SK-N-SH (cell line): ENCODE measurements around the gene LILRB4. TPM values are rescaled to one million over a fixed set of nuclear protein-coding genes. Genes with fewer than 3 reads are reported as not detected.

ENCODE experiments used
- CTCF ChIA-PET: fragments of 300-600, 350-600 bp; formaldehyde crosslinking; extraction: SDS; loops from one replicate; lab custom pipeline; 2021; lab: Yijun Ruan, JAX
- POLR2A ChIA-PET: fragments of 350-600 bp; sonication (Branson Sonifier 250); formaldehyde crosslinking; extraction: SDS; loops from one replicate; lab custom pipeline; 2020; ENCODE audit warnings: antibody characterized with exemption, inconsistent platforms; lab: Yijun Ruan, JAX
- DNase-seq: peaks from one replicate; pipeline ENCODE4 v3.0.0; 2012
- H2AFZ ChIP-seq: fragments of 200-600 bp; sonication (generic); 2 replicates; pipeline ENCODE4 v1.8.1; 2016; ENCODE audit warnings: antibody characterized with exemption, mild to moderate bottlenecking, low read depth
- H3F3A ChIP-seq: fragments of 200-600 bp; sonication (generic); replicated peaks from 2 replicates; pipeline ENCODE3; 2016; ENCODE audit warnings: antibody characterized with exemption, mild to moderate bottlenecking; ENCODE audit not compliant: insufficient read depth
- H3K27ac ChIP-seq, 2 experiments: fragments of 200-500 bp in 1 of 2; fragments of 200-600 bp in 1 of 2; sonication (Bioruptor generic) in 1 of 2; sonication (generic), shearing (Covaris generic) in 1 of 2; 2 replicates each; pipeline versions ENCODE4 v1.5.1 to v1.6.1; 2014 to 2016; ENCODE audit warnings: low read depth in 2 of 2, inconsistent platforms in 1 of 2, low read length in 1 of 2, mild to moderate bottlenecking in 1 of 2, mixed read lengths in 1 of 2
- H3K27me3 ChIP-seq: fragments of 200-600 bp; sonication (generic), shearing (Covaris generic); 2 replicates; pipeline ENCODE4 v1.6.1; 2016; ENCODE audit warnings: mixed run types; ENCODE audit not compliant: insufficient read depth
- H3K36me3 ChIP-seq, 2 experiments: fragments of 200-500 bp in 1 of 2; fragments of 200-600 bp in 1 of 2; sonication (Bioruptor generic) in 1 of 2; sonication (generic) in 1 of 2; replicated peaks in 1 of 2; 2 replicates each; pipeline versions ENCODE3 to v1.5.1; 2014 to 2016; ENCODE audit warnings: low read length in 1 of 2, mild to moderate bottlenecking in 1 of 2; ENCODE audit not compliant: insufficient read depth in 2 of 2, control insufficient read depth in 1 of 2
- H3K4me1 ChIP-seq, 2 experiments: fragments of 200-500 bp in 1 of 2; fragments of 200-600 bp in 1 of 2; sonication (Bioruptor generic) in 1 of 2; sonication (generic), shearing (Covaris generic) in 1 of 2; 2 replicates each; pipeline versions ENCODE4 v1.5.1 to v1.6.1; 2014 to 2016; ENCODE audit warnings: low read depth in 1 of 2, low read length in 1 of 2, mixed run types in 1 of 2; ENCODE audit not compliant: insufficient read depth in 2 of 2, control insufficient read depth in 1 of 2
- H3K4me2 ChIP-seq: fragments of 200-600 bp; sonication (generic), shearing (Covaris generic); 2 replicates; pipeline ENCODE4 v1.6.1; 2017; ENCODE audit warnings: mixed run types
- H3K4me3 ChIP-seq, 2 experiments: fragments of 200-500 bp in 1 of 2; fragments of 200-600 bp in 1 of 2; sonication (Bioruptor generic) in 1 of 2; sonication (generic), shearing (Covaris generic) in 1 of 2; 2 replicates each; pipeline versions ENCODE4 v1.5.1 to v1.8.1; 2014 to 2016; ENCODE audit warnings: low read depth in 2 of 2, inconsistent platforms in 1 of 2, low read length in 1 of 2, mild to moderate bottlenecking in 1 of 2, mixed read lengths in 1 of 2, moderate library complexity in 1 of 2
- H3K79me2 ChIP-seq: fragments of 200-600 bp; sonication (generic); 2 replicates; pipeline ENCODE4 v1.8.1; 2017; ENCODE audit warnings: mild to moderate bottlenecking; ENCODE audit not compliant: insufficient read depth
- H3K9ac ChIP-seq: fragments of 200-600 bp; sonication (generic); 2 replicates; pipeline ENCODE4 v1.6.1; 2017; ENCODE audit warnings: mixed run types
- H3K9me2 ChIP-seq: fragments of 200-600 bp; sonication (generic); 2 replicates; pipeline ENCODE4 v1.6.1; 2017; ENCODE audit warnings: mixed run types
- H3K9me3 ChIP-seq: fragments of 200-600 bp; sonication (generic); 2 replicates; pipeline ENCODE4 v1.6.1; 2017; ENCODE audit warnings: mixed run types, mild to moderate bottlenecking, moderate library complexity
- H4K20me1 ChIP-seq: fragments of 200-600 bp; sonication (generic); 2 replicates; pipeline ENCODE4 v1.6.1; 2017; ENCODE audit warnings: mild to moderate bottlenecking, mixed run types; ENCODE audit not compliant: insufficient read depth
- CHD2 ChIP-seq: fragments of 150-350 bp; IDR thresholded peaks from 2 replicates; pipeline ENCODE4 v1.6.1; 2018; ENCODE audit warnings: low read length; ENCODE audit not compliant: partially characterized antibody
- CTCF ChIP-seq: fragments of 200-600 bp; sonication (generic); IDR thresholded peaks from 2 replicates; pipeline ENCODE4 v1.6.1; 2017; ENCODE audit warnings: antibody characterized with exemption, mild to moderate bottlenecking, moderate library complexity
- EP300 ChIP-seq, 2 experiments: IDR thresholded peaks; 2 replicates each; pipeline versions ENCODE4 v1.4.0 to v1.6.1; 2012; ENCODE audit warnings: borderline replicate concordance in 1 of 2, low read depth in 1 of 2, low read length in 1 of 2
- EZH2phosphoT487 ChIP-seq: fragments of 200-600 bp; sonication (generic); IDR thresholded peaks from 2 replicates; pipeline ENCODE4 v1.6.1; 2017; ENCODE audit warnings: low read depth, mixed run types, mild to moderate bottlenecking, antibody characterized with exemption, moderate library complexity, borderline replicate concordance
- FOSL2 ChIP-seq: IDR thresholded peaks from 2 replicates; pipeline ENCODE4 v1.4.0; 2012; ENCODE audit warnings: low read depth, mild to moderate bottlenecking, moderate library complexity, borderline replicate concordance
- GABPA ChIP-seq: IDR thresholded peaks from 2 replicates; pipeline ENCODE4 v1.4.0; 2012; ENCODE audit warnings: low read depth, mild to moderate bottlenecking
- GATA2 ChIP-seq: sonication (generic); formaldehyde crosslinking; IDR thresholded peaks from 2 replicates; pipeline ENCODE4 v1.5.0; 2020; ENCODE audit warnings: mild to moderate bottlenecking, missing genetic modification reagents
- MAX ChIP-seq: IDR thresholded peaks from 2 replicates; pipeline ENCODE4 v1.4.0; 2012; ENCODE audit warnings: low read depth
- NFIC ChIP-seq: IDR thresholded peaks from 2 replicates; pipeline ENCODE4 v1.4.0; 2012; ENCODE audit warnings: borderline replicate concordance
- NRF1 ChIP-seq: IDR thresholded peaks from 2 replicates; pipeline ENCODE4 v1.6.1; 2012; ENCODE audit warnings: low read depth, mild to moderate bottlenecking, low read length
- POLR2AphosphoS5 ChIP-seq: IDR thresholded peaks from 2 replicates; pipeline ENCODE4 v1.6.1; 2012; ENCODE audit warnings: low read depth, low read length
- RAD21 ChIP-seq: IDR thresholded peaks from 2 replicates; pipeline ENCODE4 v1.6.1; 2012; ENCODE audit warnings: mild to moderate bottlenecking, low read length
- RCOR1 ChIP-seq: fragments of 150-350 bp; IDR thresholded peaks from 2 replicates; pipeline ENCODE4 v1.6.1; 2017; ENCODE audit warnings: antibody characterized with exemption, low read length
- RFX5 ChIP-seq: IDR thresholded peaks from 2 replicates; pipeline ENCODE4 v1.6.1; 2012; ENCODE audit warnings: mild to moderate bottlenecking, improper control_type of control experiment, low read length
- RXRA ChIP-seq: IDR thresholded peaks from 2 replicates; pipeline ENCODE4 v1.4.0; 2012; ENCODE audit warnings: low read depth, mild to moderate bottlenecking, borderline replicate concordance
- SMC3 ChIP-seq: IDR thresholded peaks from 2 replicates; pipeline ENCODE4 v1.6.1; 2012; ENCODE audit warnings: low read depth, low read length, improper control_type of control experiment
- TEAD4 ChIP-seq: IDR thresholded peaks from 2 replicates; pipeline ENCODE4 v1.4.0; 2012; ENCODE audit warnings: mild to moderate bottlenecking, borderline replicate concordance; ENCODE audit not compliant: insufficient read depth
- USF1 ChIP-seq: IDR thresholded peaks from 2 replicates; pipeline ENCODE4 v1.4.0; 2012; ENCODE audit warnings: low read depth, borderline replicate concordance
- USF2 ChIP-seq: fragments of 150-350 bp; IDR thresholded peaks from 2 replicates; pipeline ENCODE4 v1.6.1; 2017; ENCODE audit warnings: antibody characterized with exemption, low read length, low read depth, borderline replicate concordance
- YY1 ChIP-seq: IDR thresholded peaks from 2 replicates; pipeline ENCODE4 v1.4.0; 2012; ENCODE audit warnings: low read depth, mild to moderate bottlenecking
- ZBTB33 ChIP-seq: IDR thresholded peaks from 2 replicates; pipeline ENCODE4 v1.4.0; 2012; ENCODE audit warnings: low read depth, borderline replicate concordance
- WGBS: methylation state at CpG from one replicate; pipeline ENCODE4 v1.1.6; 2017; ENCODE audit warnings: low lambda C conversion rate; 5-methylcytosine and 5-hydroxymethylcytosine counted together
- polyA plus RNA-seq, 3 experiments: library from polyadenylated mRNA; depleted of rRNA; stranded (reverse); fragments of >200 nt; gene quantifications; 2 replicates each; pipeline ENCODE4 v1.2.3, GENCODE V29; 2012

LILRB4 gene
- polyA plus RNA-seq, 1 of the 3 experiments (the other 2 are of a cell fraction), result not detected

- H4K20me1 ChIP-seq, result no peaks in the 10 kb centered on the region
- H3K9me2 ChIP-seq, result no peaks in the 10 kb centered on the region
- no peak overlapping the region for H3K4me3 ChIP-seq
- H3F3A ChIP-seq, result no peaks in the 10 kb centered on the region
- no peaks in the 10 kb centered on the region for H3K36me3 ChIP-seq
- no peak for DNase-seq
- ChIA-PET CTCF (no interaction called here), POLR2A (no interaction called here)
- H3K9ac ChIP-seq, result no peak overlapping the region
- H3K79me2 ChIP-seq, result no peaks in the 10 kb centered on the region
- peaks cover 29% of the 10 kb centered on the region; the same call in 1 of the 2 replicates for H3K27me3 ChIP-seq
- H2AFZ ChIP-seq, result no peak overlapping the region
- WGBS, result 6% methylated on average over 2 of the region's 5 CpGs
- H3K9me3 ChIP-seq, result no peaks in the 10 kb centered on the region
- TF ChIP-seq EZH2phosphoT487 (no peak), POLR2AphosphoS5 (no peak), USF2 (no peak), MAX (no peak), RAD21 (no peak), TEAD4 (no peak), EP300 (IDR thresholded peaks at IDR 0.05; ENCODE audit: borderline replicate concordance in 1 of 2, low read depth in 1 of 2, low read length in 1 of 2) (no peak), YY1 (no peak), GABPA (no peak)
- H3K4me1 ChIP-seq, result no peaks in the 10 kb centered on the region
- no peak overlapping the region for H3K27ac ChIP-seq
- H3K4me2 ChIP-seq, result no peak overlapping the region
Measured at GRCh38 chr19:54644056-54644455, 18.7 kb upstream of the LILRB4 start.

DNA sequence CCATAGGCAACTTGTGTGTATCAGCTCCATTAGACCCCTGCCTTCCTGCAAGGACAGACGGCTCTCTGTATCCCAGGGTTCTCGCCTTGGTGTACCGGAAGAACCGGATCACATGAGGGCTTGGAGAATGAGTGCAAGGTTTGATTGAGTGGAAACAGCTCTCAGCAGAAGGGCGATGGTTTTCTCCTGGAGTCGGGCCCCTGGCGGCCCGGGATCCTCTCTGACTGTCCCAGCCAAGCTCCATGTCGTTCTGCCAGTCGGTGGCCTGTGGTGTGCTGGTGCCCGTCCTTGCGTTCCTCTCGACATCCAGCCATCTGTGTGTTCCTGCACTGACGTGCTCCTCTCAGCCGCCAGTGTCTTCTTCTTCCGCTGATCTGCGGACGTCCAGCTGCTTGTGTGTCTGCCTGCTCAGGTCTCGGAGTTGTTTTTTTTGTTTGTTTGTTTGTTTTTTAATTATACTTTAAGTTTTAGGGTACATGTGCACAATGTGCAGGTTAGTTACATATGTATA is 16.4 kb upstream of the LILRB4 start:
- H3K36me3 ChIP-seq, result no peaks in the 10 kb centered on the region
- no peak overlapping the region for H3K4me3 ChIP-seq
- DNase-seq, result no peak
- H3K4me1 ChIP-seq, result no peaks in the 10 kb centered on the region
- H3K9ac ChIP-seq, result no peak overlapping the region
- TF ChIP-seq CTCF (no peak), CHD2 (no peak), GATA2 (CRISPR knock-in tag) (no peak), FOSL2 (no peak), NFIC (no peak), USF1 (no peak), EZH2phosphoT487 (no peak), SMC3 (no peak), RFX5 (no peak), TEAD4 (no peak), ZBTB33 (no peak), NRF1 (no peak), RCOR1 (no peak), RXRA (no peak)
- no peaks in the 10 kb centered on the region for H3K9me3 ChIP-seq
- no peak overlapping the region for H3K27ac ChIP-seq
- H3K4me2 ChIP-seq, result no peak overlapping the region
- no peaks in the 10 kb centered on the region for H3K9me2 ChIP-seq
- WGBS, result 17% methylated on average over 19 of the region's 19 CpGs
- ChIA-PET POLR2A (no interaction called here), CTCF (interaction anchor here (0.6 kb wide), 1 partner anchor 486 kb away, joined by 4 read pairs; no protein-coding TSS in a partner anchor)
- H4K20me1 ChIP-seq, result no peaks in the 10 kb centered on the region
- H3K79me2 ChIP-seq, result no peaks in the 10 kb centered on the region
- no peaks in the 10 kb centered on the region for H3F3A ChIP-seq
- peaks cover 18% of the 10 kb centered on the region; the same call in 1 of the 2 replicates for H3K27me3 ChIP-seq
- H2AFZ ChIP-seq, result no peak overlapping the region
